GM20000 (cell line): ENCODE results near the gene SDC3.

Experiments used
- DNase-seq: peaks from one replicate; pipeline ENCODE4 v3.0.0; 2012; ENCODE audit warnings: low spot score
- CTCF ChIP-seq: IDR thresholded peaks from 2 replicates; pipeline ENCODE4 v1.5.1; 2012; ENCODE audit warnings: mild to moderate bottlenecking, control low read depth; ENCODE audit errors: extremely low read depth, missing control alignments

Gene SDC3

GRCh38 chr1:30885570-30886522 lies 22.7 kb downstream of the SDC3 start:
- DNase-seq, result no peak
- TF ChIP-seq CTCF, result no peak

GRCh38 chr1:30884723-30885122 lies 23.8 kb downstream of the SDC3 start:
- TF ChIP-seq CTCF, result no peak
- DNase-seq, result no peak

GRCh38 chr1:30883389-30884172 lies 25.0 kb downstream of the SDC3 start:
- no peak for TF ChIP-seq CTCF
- no peak for DNase-seq

GRCh38 chr1:30882678-30883388 lies 25.7 kb downstream of the SDC3 start:
- no peak for DNase-seq
- TF ChIP-seq CTCF, result no peak

GRCh38 chr1:30881319-30882181 lies 27.0 kb downstream of the SDC3 start:
- peak; percentile 73 for DNase-seq
- no peak for TF ChIP-seq CTCF

- no peak for DNase-seq
- no peak for TF ChIP-seq CTCF
Measured at GRCh38 chr1:30880678-30881318, 27.8 kb downstream of the SDC3 start.
